HEK293 (cell line): ENCODE results near the gene PIP4K2C.

Experiments used
- CTCF ChIA-PET: fragments of 350-600 bp; formaldehyde crosslinking; extraction: SDS; loops from one replicate; lab custom pipeline; 2021; ENCODE audit warnings: antibody characterized with exemption; lab: Yijun Ruan, JAX
- POLR2A ChIA-PET: fragments of 300-600 bp; formaldehyde crosslinking; extraction: SDS; loops from one replicate; lab custom pipeline; 2020; ENCODE audit warnings: antibody characterized with exemption, inconsistent platforms; lab: Yijun Ruan, JAX
- H3K27ac ChIP-seq: fragments of 200-500 bp; sonication (Bioruptor generic); 2 replicates; pipeline ENCODE4 v1.5.1; 2014; ENCODE audit warnings: low read depth, low read length, control low read depth, inconsistent platforms; ENCODE audit errors: extremely low read depth
- H3K36me3 ChIP-seq, 2 experiments: fragments of 200-500 bp in 1 of 2; sonication (Bioruptor generic) in 1 of 2; 1 replicate in 1 of 2; 2 replicates in 1 of 2; pipeline ENCODE4 v1.5.1; 2014 to 2017; ENCODE audit warnings: inconsistent platforms in 2 of 2, low read length in 2 of 2; ENCODE audit not compliant: control insufficient read depth in 2 of 2, insufficient read depth in 1 of 2
- H3K4me1 ChIP-seq: fragments of 200-500 bp; sonication (Bioruptor generic); 2 replicates; pipeline ENCODE4 v1.5.1; 2014; ENCODE audit warnings: mild to moderate bottlenecking, low read length, inconsistent platforms; ENCODE audit not compliant: control insufficient read depth, insufficient read depth
- H3K4me3 ChIP-seq: 2 replicates; pipeline ENCODE4 v1.5.1; 2011; ENCODE audit warnings: low read depth, mild to moderate bottlenecking, control low read depth, low read length, moderate library complexity
- H3K9me3 ChIP-seq: fragments of 200-500 bp; sonication (Bioruptor generic); 2 replicates; pipeline ENCODE4 v1.5.1; 2014; ENCODE audit warnings: low read depth, low read length, inconsistent platforms; ENCODE audit not compliant: control insufficient read depth, insufficient read depth
- AEBP2 ChIP-seq: fragments of 450-650 bp; formaldehyde crosslinking; IDR thresholded peaks from 2 replicates; pipeline ENCODE4 v1.5.1; 2016; ENCODE audit warnings: missing biosample characterization, missing genetic modification characterization, borderline replicate concordance
- CTCF ChIP-seq: fragments of 450-650 bp; formaldehyde crosslinking; IDR thresholded peaks from 2 replicates; pipeline ENCODE4 v1.5.1; 2016; ENCODE audit warnings: missing biosample characterization, missing genetic modification characterization
- GLIS1 ChIP-seq: fragments of 450-650 bp; formaldehyde crosslinking; IDR thresholded peaks from 2 replicates; pipeline ENCODE4 v1.5.1; 2016; ENCODE audit warnings: missing biosample characterization, missing genetic modification characterization
- HOXA7 ChIP-seq: sonication (generic); formaldehyde crosslinking; IDR thresholded peaks from 2 replicates; pipeline ENCODE4 v1.8.1; 2022; ENCODE audit warnings: missing genetic modification reagents, borderline replicate concordance
- INSM2 ChIP-seq: fragments of 450-650 bp; formaldehyde crosslinking; IDR thresholded peaks from 2 replicates; pipeline ENCODE4 v1.5.1; 2016; ENCODE audit warnings: missing biosample characterization, missing genetic modification characterization
- KLF17 ChIP-seq: fragments of 450-650 bp; formaldehyde crosslinking; IDR thresholded peaks from 2 replicates; pipeline ENCODE4 v1.5.1; 2016; ENCODE audit warnings: missing biosample characterization, missing genetic modification characterization
- KLF8 ChIP-seq: fragments of 450-650 bp; formaldehyde crosslinking; IDR thresholded peaks from 2 replicates; pipeline ENCODE4 v1.5.1; 2016; ENCODE audit warnings: missing biosample characterization, missing genetic modification characterization
- SCRT2 ChIP-seq: fragments of 450-650 bp; formaldehyde crosslinking; IDR thresholded peaks from 2 replicates; pipeline ENCODE4 v1.5.1; 2016; ENCODE audit warnings: missing biosample characterization, missing genetic modification characterization
- TCF7L2 ChIP-seq: IDR thresholded peaks from 2 replicates; pipeline ENCODE4 v1.6.1; 2011; ENCODE audit warnings: low read depth, mild to moderate bottlenecking, inconsistent platforms, low read length, moderate library complexity, borderline replicate concordance
- ZEB2 ChIP-seq: fragments of 450-650 bp; formaldehyde crosslinking; IDR thresholded peaks from 2 replicates; pipeline ENCODE4 v1.5.1; 2016; ENCODE audit warnings: missing biosample characterization, missing genetic modification characterization
- ZFHX2 ChIP-seq: fragments of 450-650 bp; formaldehyde crosslinking; conservative IDR thresholded peaks from 2 replicates; pipeline ENCODE4 v1.5.1; 2016; ENCODE audit warnings: missing biosample characterization, missing genetic modification characterization
- ZIC2 ChIP-seq: fragments of 450-650 bp; formaldehyde crosslinking; IDR thresholded peaks from 2 replicates; pipeline ENCODE4 v1.5.1; 2016; ENCODE audit warnings: missing biosample characterization, missing genetic modification characterization
- ZNF19 ChIP-seq: fragments of 450-650 bp; formaldehyde crosslinking; IDR thresholded peaks from 2 replicates; pipeline ENCODE4; 2016; ENCODE audit warnings: missing biosample characterization, missing genetic modification characterization, low read depth
- ZNF266 ChIP-seq: fragments of 450-650 bp; formaldehyde crosslinking; IDR thresholded peaks from 2 replicates; pipeline ENCODE4 v1.5.1; 2016; ENCODE audit warnings: missing biosample characterization, missing genetic modification characterization, low read depth
- ZNF302 ChIP-seq: fragments of 450-650 bp; formaldehyde crosslinking; IDR thresholded peaks from 2 replicates; pipeline ENCODE4 v1.5.1; 2016; ENCODE audit warnings: missing biosample characterization, missing genetic modification characterization, low read depth
- ZNF341 ChIP-seq: fragments of 450-650 bp; formaldehyde crosslinking; IDR thresholded peaks from 2 replicates; pipeline ENCODE4; 2016; ENCODE audit warnings: low read depth, missing biosample characterization, missing genetic modification characterization
- ZNF398 ChIP-seq: fragments of 450-650 bp; formaldehyde crosslinking; IDR thresholded peaks from 2 replicates; pipeline ENCODE4 v1.5.1; 2017; ENCODE audit warnings: missing biosample characterization, missing genetic modification characterization
- ZNF600 ChIP-seq: fragments of 450-650 bp; formaldehyde crosslinking; IDR thresholded peaks from 2 replicates; pipeline ENCODE4 v1.5.1; 2016; ENCODE audit warnings: missing biosample characterization, missing genetic modification characterization
- ZNF658 ChIP-seq: fragments of 450-650 bp; formaldehyde crosslinking; IDR thresholded peaks from 2 replicates; pipeline ENCODE4; 2016; ENCODE audit warnings: missing biosample characterization, missing genetic modification characterization
- ZNF692 ChIP-seq: fragments of 450-650 bp; formaldehyde crosslinking; IDR thresholded peaks from 2 replicates; pipeline ENCODE4 v1.5.1; 2016; ENCODE audit warnings: missing biosample characterization, missing genetic modification characterization
- ZNF776 ChIP-seq: fragments of 450-650 bp; formaldehyde crosslinking; IDR thresholded peaks from 2 replicates; pipeline ENCODE4 v1.5.0; 2017; ENCODE audit warnings: missing biosample characterization, missing genetic modification characterization, borderline replicate concordance
- ZSCAN30 ChIP-seq: fragments of 450-650 bp; IDR thresholded peaks from 2 replicates; pipeline ENCODE4 v1.5.1; 2018; ENCODE audit warnings: missing biosample characterization, mild to moderate bottlenecking, missing genetic modification characterization, moderate library complexity
- ZSCAN4 ChIP-seq: fragments of 450-650 bp; formaldehyde crosslinking; IDR thresholded peaks from 2 replicates; pipeline ENCODE4 v1.5.1; 2017; ENCODE audit warnings: missing biosample characterization, missing genetic modification characterization

Gene PIP4K2C

GRCh38 chr12:57632958-57633840 is 42.2 kb downstream of the PIP4K2C start, which contains the start of gene B4GALNT1:
TSS of gene B4GALNT1 (minus strand) at chr12:57633201. CDS start at chr12:57632132, 1,069 bp downstream.
- no peaks in the 10 kb centered on the region for H3K4me1 ChIP-seq
- H3K27ac ChIP-seq, result no peak within 1 kb of the TSS; the same call in 1 of the 2 replicates
- ChIA-PET CTCF (interaction anchor here (0.6 to 2.3 kb wide), 25 partner anchors 9 to 848 kb away, joined by 3 to 31 read pairs (median 4); partner anchors contain the start of gene OS9), POLR2A (interaction anchor here (0.6 to 1.2 kb wide), 5 partner anchors 41 to 210 kb away, joined by 3 to 6 read pairs (median 4); no protein-coding TSS in a partner anchor)
- H3K9me3 ChIP-seq, result no peaks in the 10 kb centered on the region
- peaks cover 0 to 7% of the 10 kb centered on the region in 2 experiments; a peak in 1 of 3 replicates for H3K36me3 ChIP-seq
- H3K4me3 ChIP-seq, result peak within 1 kb of the TSS; percentile 47
- TF ChIP-seq KLF17 (peak; percentile 67; the same call in 1 of the 2 replicates), HOXA7 (CRISPR knock-in tag) (no peak), ZEB2 (tag by site-specific recombination) (peak; percentile 62; the same call in 1 of the 2 replicates), AEBP2 (tag by site-specific recombination) (no peak), ZSCAN30 (peak; percentile 58), ZNF600 (tag by site-specific recombination) (peak; percentile 92), SCRT2 (tag by site-specific recombination) (0 out of 2 replicates have a peak, but pooled peaks have one; percentile 17), CTCF (peak; percentile 93), INSM2 (tag by site-specific recombination) (peak; percentile 54; the same call in 1 of the 2 replicates), ZNF341 (tag by site-specific recombination) (peak; percentile 83), ZIC2 (peak; percentile 41), ZSCAN4 (no peak), ZNF776 (tag by site-specific recombination) (no peak), ZNF398 (tag by site-specific recombination) (0 out of 2 replicates have a peak, but pooled peaks have one; percentile 3), ZNF19 (no peak), GLIS1 (tag by site-specific recombination) (peak; percentile 67; the same call in 1 of the 2 replicates), ZNF266 (tag by site-specific recombination) (peak; percentile 98), ZNF658 (tag by site-specific recombination) (no peak), ZNF302 (tag by site-specific recombination) (no peak), KLF8 (peak; percentile 79; the same call in 1 of the 2 replicates), TCF7L2 (no peak), ZNF692 (tag by site-specific recombination) (peak; percentile 55; the same call in 1 of the 2 replicates), ZFHX2 (tag by site-specific recombination) (peak; percentile 90)
